Erythroblast (primary cell): Measurements from ENCODE around the gene RAB3A.

Experiments
- GATA1 ChIP-seq: IDR thresholded peaks from 2 replicates; pipeline ENCODE4 v1.6.1; 2011; ENCODE audit warnings: low read depth, mild to moderate bottlenecking, control low read depth, low read length, moderate library complexity
- POLR2A ChIP-seq: IDR thresholded peaks from 2 replicates; pipeline ENCODE4 v1.6.1; 2011; ENCODE audit warnings: mild to moderate bottlenecking, low read length

DNA sequence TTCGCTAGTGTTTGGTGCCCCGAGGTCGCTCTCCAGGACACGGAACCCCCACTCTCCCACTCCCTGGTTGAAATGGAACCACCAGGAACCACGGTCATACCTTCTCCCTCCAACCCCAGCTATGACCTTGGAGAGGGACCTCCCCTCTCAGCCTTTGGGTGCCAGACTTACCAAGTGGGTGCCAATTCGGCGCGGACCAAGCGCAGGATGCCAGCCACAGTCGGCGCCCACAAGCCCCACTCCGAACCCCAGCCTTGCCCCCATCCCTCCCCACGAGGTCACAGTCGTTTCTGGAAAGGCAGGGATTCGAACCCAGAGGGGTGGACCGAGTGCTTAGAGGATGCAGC is 21.5 kb upstream of the RAB3A start:
- TF ChIP-seq POLR2A = no peak
- TF ChIP-seq GATA1 = no peak
